CD1c-positive myeloid dendritic cell (primary cell): ENCODE results near the gene SASH1.
A peak's percentile ranks its signal among the peaks of the same experiment; 100 is the strongest.

Experiments used
- DNase-seq: peaks from one replicate; pipeline ENCODE4 v3.0.0-alpha.2; 2016; ENCODE audit errors: extremely low spot score

SASH1 gene

DNA sequence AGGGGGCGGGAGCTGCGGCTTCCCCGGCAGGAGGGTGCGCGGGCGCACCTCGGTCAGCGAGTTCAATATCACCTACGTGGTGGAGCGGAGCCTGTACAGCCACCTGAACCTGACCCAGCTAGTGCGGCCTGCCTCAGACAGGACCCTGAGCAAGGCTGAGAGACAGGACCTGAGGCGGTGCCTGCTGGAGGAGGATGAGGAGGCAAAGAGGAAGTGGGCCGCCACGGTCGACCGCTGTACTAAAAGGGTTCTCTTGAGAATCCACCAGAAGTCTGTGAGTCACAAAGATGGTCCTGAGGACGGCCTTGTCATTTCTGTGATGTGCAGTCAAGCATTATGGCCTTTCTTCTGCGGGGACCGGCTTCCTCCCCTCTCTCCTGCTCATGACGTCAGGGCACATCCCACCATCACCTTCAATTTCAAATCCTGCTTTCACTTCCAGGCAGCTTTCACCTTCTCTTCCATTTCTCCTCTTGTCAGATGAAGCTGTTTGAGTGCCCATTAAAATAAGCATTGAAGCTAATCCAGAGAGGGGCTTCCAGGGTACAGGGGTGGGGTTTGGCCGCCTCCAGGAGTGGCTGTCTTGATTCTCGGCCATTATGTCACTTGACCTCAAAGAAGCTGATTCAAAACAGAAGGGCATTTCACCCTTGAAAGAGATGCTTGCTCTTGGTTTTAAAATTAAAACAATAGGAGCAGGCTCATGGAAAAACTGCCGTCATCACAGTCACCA lies 177.6 kb downstream of the SASH1 start:
- no peak for DNase-seq

GRCh38 chr6:148521158-148521557 lies 178.5 kb downstream of the SASH1 start:
- DNase-seq: no peak

GRCh38 chr6:148521586-148521985 lies 178.9 kb downstream of the SASH1 start:
- no peak for DNase-seq

GRCh38 chr6:148523048-148523447 lies 180.4 kb downstream of the SASH1 start:
- DNase-seq: no peak

GRCh38 chr6:148523551-148523950 lies 180.9 kb downstream of the SASH1 start:
- DNase-seq: no peak

DNA sequence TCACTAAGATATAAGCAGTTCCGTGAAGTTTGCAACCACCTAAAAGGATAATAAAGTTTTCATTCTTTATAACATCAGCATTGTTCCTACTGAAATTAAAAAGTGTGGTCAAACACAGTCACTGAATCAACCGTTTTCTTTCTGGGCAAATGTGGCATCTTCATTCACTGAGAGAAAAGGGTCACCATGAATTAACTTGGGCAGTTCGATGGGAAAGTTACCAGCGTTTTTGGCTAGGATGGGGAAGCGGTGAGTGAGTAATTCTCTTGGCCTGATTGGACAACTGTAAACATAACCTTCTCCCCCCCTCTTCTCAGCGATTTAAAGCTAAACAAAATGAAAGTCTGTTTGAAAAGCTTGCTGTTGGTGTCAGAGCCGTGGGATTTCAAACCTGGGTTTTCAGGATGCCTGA lies 181.8 kb downstream of the SASH1 start:
- DNase-seq: no peak

- no peak for DNase-seq
Observed at GRCh38 chr6:148524976-148525375, 182.3 kb downstream of the SASH1 start.

GRCh38 chr6:148525453-148525852 lies 182.8 kb downstream of the SASH1 start:
- DNase-seq: no peak

DNA sequence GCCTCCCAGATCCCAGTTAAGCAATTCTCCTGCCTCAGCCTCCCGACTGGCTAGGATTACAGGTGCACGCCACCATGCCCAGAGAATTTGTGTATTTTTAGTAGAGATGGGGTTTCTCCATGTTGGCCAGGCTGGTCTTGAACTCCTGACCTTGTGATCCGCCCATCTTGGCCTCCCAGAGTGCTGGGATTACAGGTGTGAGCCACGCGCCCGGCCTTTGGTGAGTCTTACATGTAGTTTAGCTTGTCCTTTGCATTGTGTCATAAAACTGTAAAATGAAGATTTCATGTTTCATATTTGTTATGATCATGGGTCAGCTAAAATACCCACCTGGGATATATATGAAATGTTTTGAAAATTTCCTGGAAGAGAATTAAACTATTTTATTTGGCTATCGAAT lies 183.5 kb downstream of the SASH1 start:
- DNase-seq: no peak

GRCh38 chr6:148528292-148528691 lies 185.7 kb downstream of the SASH1 start:
- no peak for DNase-seq

- DNase-seq: no peak
Observed at GRCh38 chr6:148529010-148529409, 186.4 kb downstream of the SASH1 start.

- DNase-seq: peak; percentile 22
Observed at GRCh38 chr6:148530394-148530953, 187.8 kb downstream of the SASH1 start.

DNA sequence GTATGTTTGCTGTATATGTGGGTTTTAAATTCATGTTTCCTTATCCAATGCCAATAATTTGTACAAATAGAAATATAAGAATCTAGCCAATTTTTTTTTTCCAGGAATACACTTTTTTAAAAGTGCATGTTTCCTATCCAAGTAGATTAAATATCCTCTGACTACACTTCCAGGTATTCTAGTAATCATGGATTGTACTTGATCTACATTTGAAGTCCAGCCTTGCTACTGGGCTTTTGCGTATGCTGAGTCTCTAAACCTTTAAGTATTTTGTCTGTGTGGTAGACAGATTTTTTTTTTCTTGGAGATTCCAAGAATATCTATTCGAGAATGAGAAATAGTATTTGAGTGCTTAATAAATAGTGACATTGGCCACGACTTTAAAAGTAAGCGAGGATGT lies 188.3 kb downstream of the SASH1 start:
- no peak for DNase-seq

GRCh38 chr6:148532698-148533097 lies 190.1 kb downstream of the SASH1 start:
- no peak for DNase-seq

DNA sequence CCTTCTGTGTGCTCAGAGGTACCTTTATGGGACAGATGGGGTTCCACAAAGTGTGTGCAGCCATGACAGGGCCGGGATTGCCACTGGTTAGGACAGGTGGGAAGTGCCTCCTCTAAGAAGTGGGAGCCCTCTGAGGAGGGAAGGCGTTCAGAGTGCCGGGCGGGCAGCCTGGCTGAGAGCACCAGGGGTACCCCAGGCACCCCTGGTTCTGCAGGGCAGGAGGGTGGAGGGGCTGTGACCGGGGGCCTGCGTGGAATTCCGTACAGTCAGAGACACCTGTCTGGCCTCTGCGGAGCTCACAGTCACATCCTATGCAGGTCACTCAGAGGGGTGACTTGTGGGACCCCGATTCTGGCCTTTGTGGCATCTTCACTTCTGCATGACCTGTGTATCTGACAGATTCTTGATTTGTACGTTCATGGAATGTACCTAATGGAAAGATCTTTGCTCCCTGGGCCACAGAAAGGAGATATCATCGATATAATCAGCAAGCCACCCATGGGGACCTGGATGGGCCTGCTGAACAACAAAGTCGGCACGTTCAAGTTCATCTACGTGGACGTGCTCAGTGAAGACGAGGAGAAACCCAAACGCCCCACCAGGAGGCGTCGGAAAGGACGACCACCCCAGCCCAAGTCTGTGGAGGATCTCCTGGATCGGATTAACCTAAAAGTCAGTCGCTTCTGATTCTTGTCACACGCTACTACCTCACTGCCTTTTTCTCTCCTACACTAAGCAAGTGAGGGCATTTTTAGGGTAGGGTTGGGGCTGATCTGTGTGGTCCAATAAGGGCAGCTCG lies 190.9 kb downstream of the SASH1 start:
- no peak for DNase-seq

- DNase-seq: no peak
Observed at GRCh38 chr6:148534871-148535270, 192.2 kb downstream of the SASH1 start.

- no peak for DNase-seq
Observed at GRCh38 chr6:148535381-148535780, 192.7 kb downstream of the SASH1 start.

DNA sequence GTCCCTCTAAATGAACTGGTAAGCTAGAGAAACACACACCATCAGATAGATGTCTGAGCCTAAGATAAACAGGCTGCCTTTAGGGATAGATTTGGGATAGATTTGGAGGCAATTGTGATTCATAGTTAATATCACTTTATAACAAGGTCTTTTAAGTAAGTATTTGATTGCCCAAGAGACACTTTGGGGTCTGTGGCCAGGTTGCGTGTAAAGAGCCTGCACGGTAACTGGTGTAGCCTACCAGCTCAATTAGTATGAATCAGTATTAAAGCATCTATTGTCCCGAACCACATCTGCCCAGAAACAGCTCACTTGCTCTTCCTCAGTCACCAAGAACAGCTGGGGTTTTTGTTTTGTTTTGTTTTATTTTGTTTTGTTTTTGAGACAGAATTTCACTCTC lies 193.3 kb downstream of the SASH1 start:
- no peak for DNase-seq

GRCh38 chr6:148538261-148539190 lies 195.9 kb downstream of the SASH1 start:
- DNase-seq: no peak

DNA sequence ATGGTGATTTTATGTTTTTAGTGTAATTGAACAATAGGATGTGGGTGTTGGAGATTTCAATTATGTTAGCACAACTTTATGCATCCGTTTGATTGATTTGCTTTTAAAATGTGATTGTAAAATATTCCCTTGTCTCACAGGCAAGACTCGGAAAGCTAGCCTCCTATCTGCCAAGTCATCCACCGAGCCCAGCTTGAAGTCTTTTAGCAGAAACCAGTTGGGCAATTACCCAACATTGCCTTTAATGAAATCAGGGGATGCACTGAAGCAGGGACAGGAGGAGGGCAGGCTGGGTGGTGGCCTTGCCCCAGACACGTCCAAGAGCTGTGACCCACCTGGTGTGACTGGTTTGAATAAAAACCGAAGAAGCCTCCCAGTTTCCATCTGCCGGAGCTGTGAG lies 200.9 kb downstream of the SASH1 start:
- no peak for DNase-seq

- no peak for DNase-seq
Observed at GRCh38 chr6:148544421-148544820, 201.8 kb downstream of the SASH1 start.

GRCh38 chr6:148545901-148546300 lies 203.3 kb downstream of the SASH1 start:
- DNase-seq: no peak
